ENCODE data around the gene USH1C. TPM values are rescaled to one million over a fixed set of nuclear protein-coding genes. Genes with fewer than 3 reads are reported as not detected.

USH1C gene
- total and polyA plus RNA-seq, 4 donors, result 0.09 to 1.3 (median 0.75) TPM

- Histone ChIP-seq H3K36me3 (ENCODE audit: control insufficient read depth in 4 of 4, insufficient read depth in 3 of 4, low read depth in 1 of 4, low read length in 3 of 4) (no peaks in the 10 kb centered on the region), H3K9me3 (ENCODE audit: control insufficient read depth in 4 of 4, low read length in 3 of 4) (no peaks in the 10 kb centered on the region), H3K4me1 (ENCODE audit: control insufficient read depth in 4 of 4, insufficient read depth in 4 of 4, low read length in 3 of 4) (no peaks in the 10 kb centered on the region), H3K4me3 (ENCODE audit: low read depth in 1 of 3, low read length in 3 of 3) (no peak overlapping the region), H3K27me3 (ENCODE audit: control insufficient read depth in 4 of 4, insufficient read depth in 4 of 4, low read length in 3 of 4) (no peaks in the 10 kb centered on the region), H3K9ac (ENCODE audit: low read depth in 1 of 2, low read length in 2 of 2) (no peak overlapping the region), H3K27ac (ENCODE audit: low read depth in 1 of 2, low read length in 2 of 2) (no peak overlapping the region)
- no peak for DNase-seq (ENCODE audit: low spot score)
- TF ChIP-seq HNF4G (IDR thresholded peaks at IDR 0.05) (no peak), MAX (IDR thresholded peaks at IDR 0.05) (no peak), ATF3 (IDR thresholded peaks at IDR 0.05) (no peak), TAF1 (conservative IDR thresholded peaks at IDR 0.05) (no peak), CTCF (IDR thresholded peaks at IDR 0.05; ENCODE audit: low read depth, low read length, missing input control) (no peak), REST (IDR thresholded peaks at IDR 0.05) (no peak)
- WGBS, result 96% methylated on average over 1 of the region's 1 CpG
These were observed 6.2 kb downstream of the USH1C start for GRCh38 chr11:17538054-17538453.

- H3K36me3 ChIP-seq (ENCODE audit: control insufficient read depth in 4 of 4, insufficient read depth in 3 of 4, low read depth in 1 of 4, low read length in 3 of 4), result no peaks in the 10 kb centered on the region
- no peak for DNase-seq (ENCODE audit: low spot score)
- no peak overlapping the region for H3K9ac ChIP-seq (ENCODE audit: low read depth in 1 of 2, low read length in 2 of 2)
- H3K4me3 ChIP-seq (ENCODE audit: low read depth in 1 of 3, low read length in 3 of 3), result no peak overlapping the region
- H3K4me1 ChIP-seq (ENCODE audit: control insufficient read depth in 4 of 4, insufficient read depth in 4 of 4, low read length in 3 of 4), result no peaks in the 10 kb centered on the region
- H3K9me3 ChIP-seq (ENCODE audit: control insufficient read depth in 4 of 4, low read length in 3 of 4), result no peaks in the 10 kb centered on the region
- no peaks in the 10 kb centered on the region for H3K27me3 ChIP-seq (ENCODE audit: control insufficient read depth in 4 of 4, insufficient read depth in 4 of 4, low read length in 3 of 4)
- no peak overlapping the region for H3K27ac ChIP-seq (ENCODE audit: low read depth in 1 of 2, low read length in 2 of 2)
- TF ChIP-seq FOXA2 (IDR thresholded peaks at IDR 0.05), result no peak
- TF ChIP-seq RXRA (IDR thresholded peaks at IDR 0.05), result no peak
- TF ChIP-seq JUND (IDR thresholded peaks at IDR 0.05), result no peak
- no peak for TF ChIP-seq CTCF (IDR thresholded peaks at IDR 0.05; ENCODE audit: low read depth, low read length, missing input control)
- TF ChIP-seq GABPA (IDR thresholded peaks at IDR 0.05 in 1 of 2, conservative IDR thresholded peaks at IDR 0.05 in 1 of 2), result no peak
- no peak for TF ChIP-seq ZBTB33 (IDR thresholded peaks at IDR 0.05)
- no peak for TF ChIP-seq SP1 (IDR thresholded peaks at IDR 0.05)
- no peak for TF ChIP-seq REST (IDR thresholded peaks at IDR 0.05)
- no peak for TF ChIP-seq EGR1 (IDR thresholded peaks at IDR 0.05; ENCODE audit: low read depth in 2 of 2)
- no peak for TF ChIP-seq TAF1 (conservative IDR thresholded peaks at IDR 0.05)
- no peak for TF ChIP-seq FOXA1 (IDR thresholded peaks at IDR 0.05)
- TF ChIP-seq YY1 (IDR thresholded peaks at IDR 0.05), result no peak
- TF ChIP-seq NR2F2 (IDR thresholded peaks at IDR 0.05), result no peak
- WGBS, result 86% methylated on average over 8 of the region's 8 CpGs
These were observed 7.0 kb downstream of the USH1C start for GRCh38 chr11:17537261-17537660.
